ENCODE results near the gene PRR36. TPM values are rescaled to one million over a fixed set of nuclear protein-coding genes. Genes with fewer than 3 reads are reported as not detected.

Gene PRR36
- total RNA-seq, 4 donors from 2014 or later: 0.52 TPM; not detected in 3

DNA sequence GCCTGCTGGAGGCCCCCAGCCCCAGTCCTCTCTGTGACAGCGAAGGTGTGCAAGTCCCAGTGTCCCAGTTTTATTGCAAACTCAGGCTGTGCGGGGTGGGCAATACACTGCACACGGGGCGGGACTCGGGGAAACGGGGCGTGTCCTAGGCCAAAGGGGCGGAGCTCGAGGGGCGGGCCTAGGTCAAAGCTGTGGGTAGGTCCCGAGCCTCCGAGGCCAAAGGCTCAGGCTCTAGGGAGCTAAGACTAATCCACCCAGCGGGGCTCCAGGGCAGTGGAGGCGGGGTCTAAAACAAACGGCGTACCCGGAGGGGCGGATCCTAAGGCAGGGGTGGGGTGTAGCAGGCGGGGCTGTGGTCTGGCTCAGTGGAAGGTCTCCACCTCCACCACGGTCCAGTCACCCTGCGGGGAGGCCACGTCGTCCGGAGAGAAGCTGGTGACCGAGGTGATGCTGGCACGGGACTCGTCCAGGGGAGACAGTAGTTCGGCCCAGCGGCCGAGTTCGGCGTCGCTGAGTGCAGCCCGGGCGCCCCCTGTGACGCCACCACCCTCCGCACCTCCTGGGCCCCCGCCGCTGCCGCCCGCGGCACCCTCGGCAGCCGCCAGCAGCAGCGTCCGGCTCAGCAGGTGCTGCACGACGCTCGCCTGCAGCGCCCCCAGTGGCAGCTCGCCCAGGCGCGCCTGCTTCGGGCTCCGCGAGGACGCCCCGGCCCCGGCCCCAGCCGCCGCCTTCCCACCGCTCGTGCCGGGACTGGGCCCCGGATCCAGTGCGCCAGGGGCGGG is 5.3 kb downstream of the PRR36 start:
- WGBS: 4% methylated on average over 22 of the region's 67 CpGs
- H3K4me1 ChIP-seq: peaks cover 32 to 62% (median 50%) of the 10 kb centered on the region in 4 donors
- intact Hi-C loops (cut with DNase I): no loop called here
- TF ChIP-seq, protein P1, sequence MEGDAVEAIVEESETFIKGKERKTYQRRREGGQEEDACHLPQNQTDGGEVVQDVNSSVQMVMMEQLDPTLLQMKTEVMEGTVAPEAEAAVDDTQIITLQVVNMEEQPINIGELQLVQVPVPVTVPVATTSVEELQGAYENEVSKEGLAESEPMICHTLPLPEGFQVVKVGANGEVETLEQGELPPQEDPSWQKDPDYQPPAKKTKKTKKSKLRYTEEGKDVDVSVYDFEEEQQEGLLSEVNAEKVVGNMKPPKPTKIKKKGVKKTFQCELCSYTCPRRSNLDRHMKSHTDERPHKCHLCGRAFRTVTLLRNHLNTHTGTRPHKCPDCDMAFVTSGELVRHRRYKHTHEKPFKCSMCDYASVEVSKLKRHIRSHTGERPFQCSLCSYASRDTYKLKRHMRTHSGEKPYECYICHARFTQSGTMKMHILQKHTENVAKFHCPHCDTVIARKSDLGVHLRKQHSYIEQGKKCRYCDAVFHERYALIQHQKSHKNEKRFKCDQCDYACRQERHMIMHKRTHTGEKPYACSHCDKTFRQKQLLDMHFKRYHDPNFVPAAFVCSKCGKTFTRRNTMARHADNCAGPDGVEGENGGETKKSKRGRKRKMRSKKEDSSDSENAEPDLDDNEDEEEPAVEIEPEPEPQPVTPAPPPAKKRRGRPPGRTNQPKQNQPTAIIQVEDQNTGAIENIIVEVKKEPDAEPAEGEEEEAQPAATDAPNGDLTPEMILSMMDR (IDR thresholded peaks at IDR 0.05): peak; percentile 68 to 87 (median 79)
- TF ChIP-seq POLR2A (IDR thresholded peaks at IDR 0.05; ENCODE audit: low read depth): no peak
- H3K27me3 ChIP-seq: peaks cover 0 to 72% (median 24%) of the 10 kb centered on the region in 4 donors
- no peak for DNase-seq (ENCODE audit: extremely low spot score)
- peak overlapping the region; percentile 53 to 67 (median 54) for H3K4me3 ChIP-seq
- no peaks in the 10 kb centered on the region for H3K9me3 ChIP-seq
- peak overlapping the region; percentile 20 to 76 (median 69) for H3K27ac ChIP-seq (replicated peaks in 1 of 4)
- H3K36me3 ChIP-seq: peaks cover 0 to 4% (median 2%) of the 10 kb centered on the region in 4 donors

GRCh38 chr19:7868326-7868670 is 5.9 kb downstream of the PRR36 start:
- Histone ChIP-seq H3K27me3 (peaks cover 0 to 72% (median 19%) of the 10 kb centered on the region in 4 donors), H3K4me1 (peaks cover 27 to 56% (median 45%) of the 10 kb centered on the region in 4 donors), H3K9me3 (no peaks in the 10 kb centered on the region), H3K36me3 (peaks cover 0 to 9% (median 8%) of the 10 kb centered on the region in 4 donors), H3K27ac (replicated peaks in 1 of 4) (no peak overlapping the region), H3K4me3 (peak overlapping the region; percentile 53 to 67 (median 54))
- intact Hi-C loops (cut with DNase I): no loop called here
- TF ChIP-seq, protein P1 (IDR thresholded peaks at IDR 0.05): no peak
- TF ChIP-seq EP300 (IDR thresholded peaks at IDR 0.05) (no peak), POLR2A (IDR thresholded peaks at IDR 0.05; ENCODE audit: low read depth) (no peak), POLR2AphosphoS5 (IDR thresholded peaks at IDR 0.05) (no peak)
- 9% methylated on average over 20 of the region's 21 CpGs for WGBS
- DNase-seq (ENCODE audit: extremely low spot score): no peak

DNA sequence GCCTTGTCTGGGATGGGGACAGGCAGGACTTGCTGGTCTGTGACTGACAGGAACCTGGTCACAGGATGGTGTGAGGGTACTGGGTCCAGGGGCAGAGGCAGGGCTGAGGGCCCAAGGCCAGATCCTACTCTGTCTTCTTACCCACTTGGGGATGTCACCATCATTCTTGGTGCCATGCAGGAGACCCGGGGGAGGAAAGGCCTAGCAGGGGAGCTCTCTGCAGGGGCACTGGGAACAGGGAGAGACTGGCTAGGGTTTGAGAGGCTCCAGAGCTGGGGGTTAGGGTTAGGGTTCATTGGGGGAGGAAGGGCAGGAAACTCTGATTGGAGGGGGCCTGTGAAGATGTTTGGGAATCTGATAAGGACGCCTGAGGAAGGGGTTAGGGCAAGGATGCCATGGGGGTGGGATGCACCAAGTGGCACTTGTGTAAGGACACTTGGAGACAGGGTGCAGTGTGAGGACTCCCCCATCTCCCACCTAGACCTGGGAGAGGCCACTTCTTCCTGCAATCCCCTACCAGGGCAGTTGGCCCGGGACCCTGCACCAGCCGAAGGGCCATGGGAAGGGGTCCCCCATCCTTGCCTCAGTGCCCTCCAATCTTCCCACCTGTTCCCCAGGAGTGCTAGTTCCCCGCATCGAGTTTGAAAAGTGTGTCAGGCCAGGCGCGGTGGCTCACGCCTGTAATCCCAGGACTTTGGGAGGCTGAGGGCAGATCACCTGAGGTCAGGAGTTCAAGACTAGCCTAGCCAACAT is 6.9 kb downstream of the PRR36 start:
- intact Hi-C loops (cut with DNase I): no loop called here
- Histone ChIP-seq H3K4me3 (no peak overlapping the region), H3K4me1 (peaks cover 27 to 54% (median 47%) of the 10 kb centered on the region in 4 donors), H3K36me3 (peaks cover 0 to 13% (median 10%) of the 10 kb centered on the region in 4 donors), H3K27me3 (peaks cover 0 to 72% (median 14%) of the 10 kb centered on the region in 4 donors), H3K9me3 (no peaks in the 10 kb centered on the region), H3K27ac (replicated peaks in 1 of 4) (no peak overlapping the region)
- 88% methylated on average over 9 of the region's 9 CpGs for WGBS
- DNase-seq (ENCODE audit: extremely low spot score): no peak
- TF ChIP-seq POLR2AphosphoS5 (IDR thresholded peaks at IDR 0.05) (no peak), EP300 (IDR thresholded peaks at IDR 0.05) (no peak), POLR2A (IDR thresholded peaks at IDR 0.05; ENCODE audit: low read depth) (no peak)
- TF ChIP-seq, protein P1 (IDR thresholded peaks at IDR 0.05): no peak

- Histone ChIP-seq H3K36me3 (peaks cover 0 to 13% (median 10%) of the 10 kb centered on the region in 4 donors), H3K27me3 (peaks cover 0 to 73% (median 18%) of the 10 kb centered on the region in 4 donors)
These were observed 7.6 kb downstream of the PRR36 start for GRCh38 chr19:7866399-7867091.

More at GRCh38 chr19:7866399-7867091, 7.6 kb downstream of the PRR36 start:
- Histone ChIP-seq H3K27ac (replicated peaks in 1 of 4) (no peak overlapping the region), H3K9me3 (no peaks in the 10 kb centered on the region), H3K4me1 (peaks cover 23 to 54% (median 47%) of the 10 kb centered on the region in 4 donors), H3K4me3 (no peak overlapping the region)
- intact Hi-C loops (cut with DNase I): no loop called here
- WGBS: 73% methylated on average over 11 of the region's 12 CpGs
- TF ChIP-seq POLR2A (IDR thresholded peaks at IDR 0.05; ENCODE audit: low read depth) (no peak), EP300 (IDR thresholded peaks at IDR 0.05) (no peak), POLR2AphosphoS5 (IDR thresholded peaks at IDR 0.05) (no peak)
- TF ChIP-seq, protein P1 (IDR thresholded peaks at IDR 0.05): no peak
- DNase-seq (ENCODE audit: extremely low spot score): no peak

Measured in esophagus muscularis mucosa (tissue), 4 donors.